GM19395 (cell line): Measurements from ENCODE around the gene SGIP1.

Experiments used
- ATAC-seq: cut with Tn5 transposase; IDR thresholded peaks from one replicate; pipeline ENCODE4 v1.9.1; 2021; ENCODE audit warnings: mild to moderate bottlenecking, moderate library complexity; ENCODE audit not compliant: unreplicated experiment

The SGIP1 gene

GRCh38 chr1:66599899-66600737 is 66.2 kb downstream of the SGIP1 start:
- ATAC-seq = no peak

GRCh38 chr1:66605419-66605997 is 71.6 kb downstream of the SGIP1 start:
- ATAC-seq = no peak

- no peak for ATAC-seq
Observed at GRCh38 chr1:66606362-66607065, 72.6 kb downstream of the SGIP1 start.

- no peak for ATAC-seq
Observed at GRCh38 chr1:66607458-66607857, 73.5 kb downstream of the SGIP1 start.

GRCh38 chr1:66613187-66613586 is 79.2 kb downstream of the SGIP1 start:
- no peak for ATAC-seq

- no peak for ATAC-seq
Observed at GRCh38 chr1:66617362-66618184, 83.6 kb downstream of the SGIP1 start.

GRCh38 chr1:66618390-66618789 is 84.4 kb downstream of the SGIP1 start:
- ATAC-seq = no peak

- no peak for ATAC-seq
Observed at GRCh38 chr1:66623812-66624211, 89.9 kb downstream of the SGIP1 start.

- no peak for ATAC-seq
Observed at GRCh38 chr1:66624412-66625060, 90.6 kb downstream of the SGIP1 start.

- no peak for ATAC-seq
Observed at GRCh38 chr1:66626261-66626660, 92.3 kb downstream of the SGIP1 start.

GRCh38 chr1:66628926-66629325 is 95.0 kb downstream of the SGIP1 start:
- ATAC-seq = no peak

- ATAC-seq = no peak
Observed at GRCh38 chr1:66633159-66633558, 99.2 kb downstream of the SGIP1 start.

- ATAC-seq = no peak
Observed at GRCh38 chr1:66637146-66637545, 103.2 kb downstream of the SGIP1 start.

- no peak for ATAC-seq
Observed at GRCh38 chr1:66641891-66642473, 108.0 kb downstream of the SGIP1 start.

- no peak for ATAC-seq
Observed at GRCh38 chr1:66642992-66643391, 109.0 kb downstream of the SGIP1 start.

- ATAC-seq = no peak
Observed at GRCh38 chr1:66644331-66644730, 110.4 kb downstream of the SGIP1 start.

- ATAC-seq = peak; percentile 91
Observed at GRCh38 chr1:66648901-66649595, 115.1 kb downstream of the SGIP1 start.

GRCh38 chr1:66652556-66652955 is 118.6 kb downstream of the SGIP1 start:
- no peak for ATAC-seq

GRCh38 chr1:66654643-66655042 is 120.7 kb downstream of the SGIP1 start:
- ATAC-seq = no peak

GRCh38 chr1:66671455-66671854 is 137.5 kb downstream of the SGIP1 start:
- no peak for ATAC-seq
